Measurements from ENCODE around the gene NSUN6. TPM values are rescaled to one million over a fixed set of nuclear protein-coding genes. Genes with fewer than 3 reads are reported as not detected.
"Not testable (repeated sequence)": the region's sequence is repeated elsewhere in the genome, so short reads cannot be mapped to it uniquely, and the experiment has no call there.

The NSUN6 gene
- total and polyA plus RNA-seq, 2 experiments from 2014 or later, result 18.1 to 37.4 TPM

GRCh38 chr10:18647151-18647550 is 4.2 kb downstream of the NSUN6 start (continued):
- TF ChIP-seq, protein P1, sequence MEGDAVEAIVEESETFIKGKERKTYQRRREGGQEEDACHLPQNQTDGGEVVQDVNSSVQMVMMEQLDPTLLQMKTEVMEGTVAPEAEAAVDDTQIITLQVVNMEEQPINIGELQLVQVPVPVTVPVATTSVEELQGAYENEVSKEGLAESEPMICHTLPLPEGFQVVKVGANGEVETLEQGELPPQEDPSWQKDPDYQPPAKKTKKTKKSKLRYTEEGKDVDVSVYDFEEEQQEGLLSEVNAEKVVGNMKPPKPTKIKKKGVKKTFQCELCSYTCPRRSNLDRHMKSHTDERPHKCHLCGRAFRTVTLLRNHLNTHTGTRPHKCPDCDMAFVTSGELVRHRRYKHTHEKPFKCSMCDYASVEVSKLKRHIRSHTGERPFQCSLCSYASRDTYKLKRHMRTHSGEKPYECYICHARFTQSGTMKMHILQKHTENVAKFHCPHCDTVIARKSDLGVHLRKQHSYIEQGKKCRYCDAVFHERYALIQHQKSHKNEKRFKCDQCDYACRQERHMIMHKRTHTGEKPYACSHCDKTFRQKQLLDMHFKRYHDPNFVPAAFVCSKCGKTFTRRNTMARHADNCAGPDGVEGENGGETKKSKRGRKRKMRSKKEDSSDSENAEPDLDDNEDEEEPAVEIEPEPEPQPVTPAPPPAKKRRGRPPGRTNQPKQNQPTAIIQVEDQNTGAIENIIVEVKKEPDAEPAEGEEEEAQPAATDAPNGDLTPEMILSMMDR (conservative IDR thresholded peaks at IDR 0.05; ENCODE audit: low read depth in 2 of 2), result no peak
- no peak for TF ChIP-seq ETS1 (IDR thresholded peaks at IDR 0.05)
- TF ChIP-seq ZNF331 (CRISPR knock-in tag; IDR thresholded peaks at IDR 0.05; ENCODE audit: low read depth), result no peak
- TF ChIP-seq EZH2 (IDR thresholded peaks at IDR 0.05; ENCODE audit: low read depth, unreplicated experiment), result no peak

GRCh38 chr10:18639719-18640118 is 11.7 kb downstream of the NSUN6 start:
- not testable (repeated sequence) for H3F3A ChIP-seq (replicated peaks; ENCODE audit: low read depth); H3K4me3 Mint-ChIP-seq; H3K27me3 ChIP-seq (ENCODE audit: insufficient read depth); H3K4me3 ChIP-seq; H3K4me1 ChIP-seq (ENCODE audit: insufficient read depth); H3K27ac ChIP-seq (ENCODE audit: low read depth); H3K79me2 ChIP-seq (replicated peaks; ENCODE audit: insufficient read depth); H3K4me1 Mint-ChIP-seq; H4K20me1 ChIP-seq (replicated peaks; ENCODE audit: insufficient read depth); H3K4me2 ChIP-seq; H3K27ac Mint-ChIP-seq; H3K36me3 ChIP-seq (ENCODE audit: insufficient read depth); H2AFZ ChIP-seq; H3K9me2 ChIP-seq (ENCODE audit: insufficient read depth); H3K27me3 Mint-ChIP-seq (ENCODE audit: insufficient read depth, low read depth, poor library complexity); H3K9me3 Mint-ChIP-seq; ATAC-seq; DNase-seq (ENCODE audit: low spot score)
- peaks cover 12% of the 10 kb centered on the region; the same call in 2 of the 3 replicates for H3K36me3 Mint-ChIP-seq (ENCODE audit: low read depth)

DNA sequence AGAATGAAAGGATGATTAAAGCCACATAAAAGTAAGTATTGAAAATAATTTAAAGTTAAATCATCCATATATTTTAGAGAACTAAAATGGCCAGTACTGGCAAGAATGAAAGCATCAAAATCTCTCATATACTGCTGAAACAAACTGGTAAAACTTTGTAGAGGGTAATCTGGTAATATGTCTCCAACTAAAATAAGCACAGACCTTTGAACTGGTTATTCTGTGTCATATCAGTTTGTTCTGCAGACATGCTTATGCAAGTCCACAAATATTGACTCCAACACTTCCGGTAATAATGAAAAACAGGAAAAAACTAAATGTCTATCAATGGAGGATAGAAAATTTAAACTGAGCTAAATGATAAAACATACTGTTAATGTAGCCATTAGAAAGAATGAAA is 14.0 kb downstream of the NSUN6 start:
- H3K4me3 Mint-ChIP-seq; H3K9me2 ChIP-seq (ENCODE audit: insufficient read depth); H3K27ac ChIP-seq (ENCODE audit: low read depth); H3K27me3 ChIP-seq (ENCODE audit: insufficient read depth); H3K4me1 Mint-ChIP-seq; DNase-seq (ENCODE audit: low spot score); H3K4me1 ChIP-seq (ENCODE audit: insufficient read depth); H4K20me1 ChIP-seq (replicated peaks; ENCODE audit: insufficient read depth); ATAC-seq; H3K27me3 Mint-ChIP-seq (ENCODE audit: insufficient read depth, low read depth, poor library complexity); H3F3A ChIP-seq (replicated peaks; ENCODE audit: low read depth); H2AFZ ChIP-seq; H3K4me3 ChIP-seq; H3K4me2 ChIP-seq; H3K9me3 Mint-ChIP-seq; H3K27ac Mint-ChIP-seq; H3K79me2 ChIP-seq (replicated peaks; ENCODE audit: insufficient read depth); H3K36me3 ChIP-seq (ENCODE audit: insufficient read depth): not testable (repeated sequence)
- peaks cover 17% of the 10 kb centered on the region for H3K36me3 Mint-ChIP-seq (ENCODE audit: low read depth)

DNA sequence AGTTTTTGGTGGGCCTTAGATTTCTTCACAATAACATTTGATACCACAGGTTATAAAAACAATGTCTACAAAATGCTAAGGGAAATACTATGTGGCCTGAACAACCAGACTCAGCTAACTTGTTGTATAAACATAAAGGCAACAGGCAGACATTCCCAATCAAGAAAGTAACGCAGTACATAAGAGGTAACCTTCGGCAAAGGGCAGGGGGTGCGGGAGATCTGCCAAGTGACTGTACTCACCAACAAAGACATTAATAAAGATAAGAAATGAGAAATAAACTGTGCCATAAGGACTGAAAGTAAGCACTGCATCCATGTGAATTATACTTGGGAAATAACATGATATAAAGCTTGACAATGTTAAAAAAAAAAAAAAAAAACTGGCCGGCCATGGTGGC is 15.4 kb downstream of the NSUN6 start:
- no peaks in the 10 kb centered on the region for H3K36me3 ChIP-seq (ENCODE audit: insufficient read depth)
- DNase-seq (ENCODE audit: low spot score) (no peak), ATAC-seq (no peak)
- H3F3A ChIP-seq (replicated peaks; ENCODE audit: low read depth), result no peaks in the 10 kb centered on the region
- no peak overlapping the region for H2AFZ ChIP-seq
- H4K20me1 ChIP-seq (replicated peaks; ENCODE audit: insufficient read depth), result 0 out of 2 replicates have a peak, but pooled peaks cover 3% of the 10 kb centered on the region
- H3K4me2 ChIP-seq, result no peak overlapping the region
- no peak overlapping the region for H3K27ac ChIP-seq (ENCODE audit: low read depth)
- H3K79me2 ChIP-seq (replicated peaks; ENCODE audit: insufficient read depth), result 0 out of 2 replicates have a peak, but pooled peaks cover 4% of the 10 kb centered on the region
- H3K4me3 ChIP-seq, result no peak overlapping the region
- no peaks in the 10 kb centered on the region for H3K9me2 ChIP-seq (ENCODE audit: insufficient read depth)
- Mint-ChIP-seq H3K27ac (no peak overlapping the region), H3K36me3 (ENCODE audit: low read depth) (peaks cover 18% of the 10 kb centered on the region), H3K4me3 (no peak overlapping the region), H3K9me3 (peaks cover 4% of the 10 kb centered on the region; the same call in 2 of the 3 replicates), H3K4me1 (no peaks in the 10 kb centered on the region), H3K27me3 (ENCODE audit: insufficient read depth, low read depth, poor library complexity) (no peaks in the 10 kb centered on the region)
- no peaks in the 10 kb centered on the region for H3K27me3 ChIP-seq (ENCODE audit: insufficient read depth)
- H3K4me1 ChIP-seq (ENCODE audit: insufficient read depth), result no peaks in the 10 kb centered on the region
- TF ChIP-seq, protein P2, sequence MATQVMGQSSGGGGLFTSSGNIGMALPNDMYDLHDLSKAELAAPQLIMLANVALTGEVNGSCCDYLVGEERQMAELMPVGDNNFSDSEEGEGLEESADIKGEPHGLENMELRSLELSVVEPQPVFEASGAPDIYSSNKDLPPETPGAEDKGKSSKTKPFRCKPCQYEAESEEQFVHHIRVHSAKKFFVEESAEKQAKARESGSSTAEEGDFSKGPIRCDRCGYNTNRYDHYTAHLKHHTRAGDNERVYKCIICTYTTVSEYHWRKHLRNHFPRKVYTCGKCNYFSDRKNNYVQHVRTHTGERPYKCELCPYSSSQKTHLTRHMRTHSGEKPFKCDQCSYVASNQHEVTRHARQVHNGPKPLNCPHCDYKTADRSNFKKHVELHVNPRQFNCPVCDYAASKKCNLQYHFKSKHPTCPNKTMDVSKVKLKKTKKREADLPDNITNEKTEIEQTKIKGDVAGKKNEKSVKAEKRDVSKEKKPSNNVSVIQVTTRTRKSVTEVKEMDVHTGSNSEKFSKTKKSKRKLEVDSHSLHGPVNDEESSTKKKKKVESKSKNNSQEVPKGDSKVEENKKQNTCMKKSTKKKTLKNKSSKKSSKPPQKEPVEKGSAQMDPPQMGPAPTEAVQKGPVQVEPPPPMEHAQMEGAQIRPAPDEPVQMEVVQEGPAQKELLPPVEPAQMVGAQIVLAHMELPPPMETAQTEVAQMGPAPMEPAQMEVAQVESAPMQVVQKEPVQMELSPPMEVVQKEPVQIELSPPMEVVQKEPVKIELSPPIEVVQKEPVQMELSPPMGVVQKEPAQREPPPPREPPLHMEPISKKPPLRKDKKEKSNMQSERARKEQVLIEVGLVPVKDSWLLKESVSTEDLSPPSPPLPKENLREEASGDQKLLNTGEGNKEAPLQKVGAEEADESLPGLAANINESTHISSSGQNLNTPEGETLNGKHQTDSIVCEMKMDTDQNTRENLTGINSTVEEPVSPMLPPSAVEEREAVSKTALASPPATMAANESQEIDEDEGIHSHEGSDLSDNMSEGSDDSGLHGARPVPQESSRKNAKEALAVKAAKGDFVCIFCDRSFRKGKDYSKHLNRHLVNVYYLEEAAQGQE (IDR thresholded peaks at IDR 0.05; ENCODE audit: unreplicated experiment), result no peak
